ENCODE data around the gene DNAJB2. TPM values are rescaled to one million over a fixed set of nuclear protein-coding genes. Genes with fewer than 3 reads are reported as not detected.
"Not testable (repeated sequence)": the region's sequence is repeated elsewhere in the genome, so short reads cannot be mapped to it uniquely, and the experiment has no call there.

Gene DNAJB2
- total RNA-seq, 2 donors from 2014 or later = 65.8 to 71.1 TPM

DNA sequence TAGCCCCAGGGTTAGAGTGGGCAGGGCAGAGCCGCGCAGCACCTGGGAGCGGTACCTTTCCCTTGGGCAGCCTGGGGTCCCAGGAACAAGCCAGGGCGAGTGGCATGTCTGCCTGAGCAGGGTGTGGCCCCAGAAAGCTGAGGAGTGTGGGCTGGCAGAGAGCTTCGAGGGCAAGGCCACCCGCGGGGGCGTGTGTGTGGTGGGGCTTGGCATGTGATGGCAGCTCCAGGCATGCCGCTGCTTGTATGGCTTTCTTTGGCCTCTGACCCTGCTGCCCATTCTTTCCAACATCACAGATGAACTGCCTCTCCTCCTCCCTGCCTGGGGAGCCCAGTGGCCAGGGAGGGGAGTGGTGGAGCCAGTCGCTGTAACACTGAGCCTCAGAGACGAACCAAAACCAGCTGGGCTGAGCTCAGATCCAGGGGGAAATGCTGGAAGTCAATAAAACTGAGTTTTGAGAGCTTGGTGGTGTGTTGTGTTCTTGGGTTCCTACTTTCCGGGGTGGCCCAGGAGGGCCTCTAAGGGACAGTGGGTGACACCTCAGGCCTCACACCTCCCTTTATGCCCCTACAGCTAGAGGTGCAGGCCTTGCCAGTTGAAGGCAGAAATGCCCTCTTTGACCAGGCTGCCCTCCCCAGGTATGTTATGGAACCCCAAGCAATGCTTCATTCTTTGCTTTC, 7.4 kb downstream of the DNAJB2 start:
- Histone ChIP-seq H3K4me3 (no peak overlapping the region), H3K9me3 (no peaks in the 10 kb centered on the region), H3K4me1 (no peaks in the 10 kb centered on the region), H3K36me3 (no peaks in the 10 kb centered on the region), H3K27ac (no peak overlapping the region), H3K9ac (ENCODE audit: low read depth in 2 of 2, low read length in 2 of 2) (no peak overlapping the region), H3K27me3 (no peaks in the 10 kb centered on the region)
- intact Hi-C loops (cut with DNase I) = no loop called here
- no peak for DNase-seq
- no peak for TF ChIP-seq CTCF (IDR thresholded peaks at IDR 0.05)

GRCh38 chr2:219287116-219287440, 7.9 kb downstream of the DNAJB2 start:
- H3K4me1 ChIP-seq; DNase-seq; H3K27ac ChIP-seq; H3K9me3 ChIP-seq; H3K27me3 ChIP-seq; H3K4me3 ChIP-seq; H3K36me3 ChIP-seq; H3K9ac ChIP-seq (ENCODE audit: low read depth in 2 of 2, low read length in 2 of 2); intact Hi-C loops (cut with DNase I): not testable (repeated sequence)

- H3K27ac ChIP-seq = no peak overlapping the region
- H3K4me3 ChIP-seq = no peak overlapping the region
- intact Hi-C loops (cut with DNase I) = no loop called here
- no peak for DNase-seq
- no peaks in the 10 kb centered on the region for H3K4me1 ChIP-seq
- no peaks in the 10 kb centered on the region for H3K9me3 ChIP-seq
- TF ChIP-seq CTCF (IDR thresholded peaks at IDR 0.05) = no peak
- H3K27me3 ChIP-seq = no peaks in the 10 kb centered on the region
- H3K9ac ChIP-seq (ENCODE audit: low read depth in 2 of 2, low read length in 2 of 2) = no peak overlapping the region
- no peaks in the 10 kb centered on the region for H3K36me3 ChIP-seq
These were observed 8.6 kb downstream of the DNAJB2 start for GRCh38 chr2:219287580-219288265.

DNA sequence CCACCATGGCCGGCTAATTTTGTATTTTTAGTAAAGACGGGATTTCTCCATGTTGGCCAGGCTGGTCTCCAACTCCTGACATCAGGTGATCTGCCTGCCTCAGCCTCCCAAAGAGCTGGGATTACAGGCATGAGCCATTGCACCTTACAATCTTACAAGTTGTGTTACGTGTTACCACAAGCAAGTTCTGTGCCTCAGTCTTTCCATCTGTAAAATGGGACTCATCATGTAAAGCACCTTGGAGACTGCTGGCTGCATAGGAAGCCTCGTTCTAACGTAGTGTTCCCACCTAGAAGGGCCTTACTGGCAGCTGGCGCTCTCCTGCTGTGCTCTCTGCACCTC, 10.0 kb downstream of the DNAJB2 start:
- H3K27ac ChIP-seq = no peak overlapping the region
- DNase-seq = no peak
- no peaks in the 10 kb centered on the region for H3K9me3 ChIP-seq
- intact Hi-C loops (cut with DNase I) = no loop called here
- H3K4me3 ChIP-seq = no peak overlapping the region
- no peak overlapping the region for H3K9ac ChIP-seq (ENCODE audit: low read depth in 2 of 2, low read length in 2 of 2)
- H3K4me1 ChIP-seq = no peaks in the 10 kb centered on the region
- no peaks in the 10 kb centered on the region for H3K36me3 ChIP-seq
- H3K27me3 ChIP-seq = no peaks in the 10 kb centered on the region
- TF ChIP-seq CTCF (IDR thresholded peaks at IDR 0.05) = no peak

DNA sequence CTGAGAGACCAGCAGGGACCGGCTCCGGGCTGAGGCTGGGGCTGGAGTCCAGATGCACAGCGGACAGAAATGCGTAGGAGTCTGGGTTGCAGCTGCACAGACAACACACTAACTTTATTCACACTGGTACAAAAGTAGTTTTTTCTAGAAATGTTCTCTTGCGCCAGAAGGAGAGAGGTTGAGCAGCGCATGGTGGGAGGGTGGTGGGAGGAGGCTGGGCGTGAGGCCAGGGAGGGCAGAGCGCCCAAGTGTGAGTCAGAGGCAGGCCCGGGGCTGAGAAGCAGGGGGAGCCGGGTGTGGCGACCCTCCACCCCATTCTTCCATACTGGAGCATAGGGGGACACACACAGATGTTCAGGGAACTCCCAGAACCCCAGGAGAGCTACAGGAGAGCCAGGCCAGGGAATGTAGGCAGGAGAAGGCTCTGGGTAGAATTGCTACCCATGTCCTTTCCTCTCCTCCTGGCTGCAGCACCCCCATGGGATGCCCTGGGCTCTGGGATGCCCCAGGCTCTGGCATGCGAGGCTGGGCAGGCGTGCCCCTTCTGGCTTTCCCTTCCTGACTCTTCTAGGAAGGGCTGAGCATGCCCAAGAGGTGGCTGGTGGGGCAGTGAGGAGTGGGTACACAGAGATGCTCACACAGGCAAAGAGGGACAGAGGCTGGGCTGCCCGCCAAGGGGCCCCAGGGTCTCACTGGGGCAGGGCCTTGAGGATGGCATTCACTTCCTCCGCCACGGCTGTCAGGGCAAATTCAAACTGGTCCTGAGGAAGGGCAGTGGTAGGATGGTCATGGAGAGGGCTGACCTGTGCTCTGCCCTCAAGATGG, 10.6 kb downstream of the DNAJB2 start:
- intact Hi-C loops (cut with DNase I) = loop anchor here (10.0 kb wide), 1 partner anchor 65 kb away; the partner anchor contains the start of genes ANKZF1 and ATG9A
- Histone ChIP-seq H3K27ac (no peak overlapping the region), H3K9me3 (no peaks in the 10 kb centered on the region)

More for the DNA sequence above, 10.6 kb downstream of the DNAJB2 start:
- no peaks in the 10 kb centered on the region for H3K27me3 ChIP-seq
- no peak overlapping the region for H3K4me3 ChIP-seq
- H3K4me1 ChIP-seq = no peaks in the 10 kb centered on the region
- TF ChIP-seq CTCF (IDR thresholded peaks at IDR 0.05) = no peak
- no peak overlapping the region for H3K9ac ChIP-seq (ENCODE audit: low read depth in 2 of 2, low read length in 2 of 2)
- H3K36me3 ChIP-seq = no peaks in the 10 kb centered on the region
- no peak for DNase-seq

Data from colonic mucosa (tissue), 4 donors.